ENCODE measurements around the gene DZANK1. TPM values are rescaled to one million over a fixed set of nuclear protein-coding genes. Genes with fewer than 3 reads are reported as not detected.

Gene DZANK1
- total and polyA plus RNA-seq, 9 of the 15 experiments (the other 6 are each of a cell fraction or from before 2014, with no cell fraction given), result 0.04 to 0.18 (median 0.11) TPM; not detected in 2

DNA sequence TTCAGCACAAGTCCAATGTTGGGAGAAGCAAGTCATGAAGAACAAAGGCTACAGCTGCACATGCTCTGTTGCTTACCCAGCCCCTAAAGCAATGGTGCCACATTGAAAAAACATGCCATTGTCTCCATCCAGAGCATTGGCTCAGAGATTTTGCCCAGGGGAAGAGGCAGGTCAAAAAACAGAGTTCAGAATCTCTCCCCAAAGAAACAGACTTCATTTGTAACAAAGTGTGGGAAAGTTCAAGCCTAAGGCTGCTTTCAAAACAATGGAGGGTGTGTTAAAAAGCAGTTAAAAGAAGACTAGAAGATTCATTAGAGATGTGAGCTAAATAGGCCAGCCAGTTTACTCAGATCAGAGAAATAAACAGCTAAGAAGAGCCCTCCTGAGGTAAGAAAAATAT lies 63.6 kb downstream of the DZANK1 start:
- no TSS peak for BruUV-seq (replicated peaks)
- in situ Hi-C loops (cut with MboI), result no loop called here
- H3K4me1 ChIP-seq (replicated peaks in 1 of 2; ENCODE audit: control insufficient read depth in 2 of 2, insufficient read depth in 2 of 2, low read length in 2 of 2), result no peaks in the 10 kb centered on the region
- H3K79me2 ChIP-seq (ENCODE audit: control insufficient read depth, insufficient read depth, low read length), result no peaks in the 10 kb centered on the region
- TF ChIP-seq PHF20 (IDR thresholded peaks at IDR 0.05; ENCODE audit: partially characterized antibody) (no peak), ZNF764 (CRISPR knock-in tag; IDR thresholded peaks at IDR 0.05; ENCODE audit: low read depth) (no peak), ZNF324 (CRISPR knock-in tag; IDR thresholded peaks at IDR 0.05) (no peak)
- FAIRE-seq, result no peak
- ChIA-PET CTCF (ENCODE audit: low intra/inter-chr PET ratio) (no interaction called here), POLR2A (no interaction called here)
- no peak overlapping the region for H3K27ac ChIP-seq (ENCODE audit: extremely low read depth, low read depth, low read length)
- ATAC-seq, result no peak
- no peak overlapping the region for H2AFZ ChIP-seq (ENCODE audit: low read depth, low read length)
- DNase-seq (ENCODE audit: extremely low read depth in 1 of 4, low spot score in 3 of 4), result no peak
- no peaks in the 10 kb centered on the region for H3K36me3 ChIP-seq (ENCODE audit: control insufficient read depth, insufficient read depth, low read length)
- H3K4me2 ChIP-seq (ENCODE audit: insufficient read depth, low read length), result no peak overlapping the region
- peaks cover 0 to 12% of the 10 kb centered on the region in 2 experiments; a peak in 2 of 5 replicates for H3K27me3 ChIP-seq (ENCODE audit: control insufficient read depth in 2 of 2, insufficient read depth in 2 of 2, low read length in 2 of 2)
- no peak overlapping the region for H3K9ac ChIP-seq (ENCODE audit: insufficient read depth in 1 of 2, low read depth in 2 of 2, low read length in 2 of 2)
- no peak overlapping the region for H3K4me3 ChIP-seq
- H4K20me1 ChIP-seq (replicated peaks; ENCODE audit: control insufficient read depth, insufficient read depth, low read length), result no peaks in the 10 kb centered on the region
- H3K9me1 ChIP-seq (ENCODE audit: control insufficient read depth, insufficient read depth, low read length), result no peaks in the 10 kb centered on the region
- no peaks in the 10 kb centered on the region for H3K9me3 ChIP-seq (replicated peaks; ENCODE audit: control insufficient read depth, insufficient read depth, low read depth, low read length)
- intact Hi-C loops (cut with micrococcal nuclease), result no loop called here

DNA sequence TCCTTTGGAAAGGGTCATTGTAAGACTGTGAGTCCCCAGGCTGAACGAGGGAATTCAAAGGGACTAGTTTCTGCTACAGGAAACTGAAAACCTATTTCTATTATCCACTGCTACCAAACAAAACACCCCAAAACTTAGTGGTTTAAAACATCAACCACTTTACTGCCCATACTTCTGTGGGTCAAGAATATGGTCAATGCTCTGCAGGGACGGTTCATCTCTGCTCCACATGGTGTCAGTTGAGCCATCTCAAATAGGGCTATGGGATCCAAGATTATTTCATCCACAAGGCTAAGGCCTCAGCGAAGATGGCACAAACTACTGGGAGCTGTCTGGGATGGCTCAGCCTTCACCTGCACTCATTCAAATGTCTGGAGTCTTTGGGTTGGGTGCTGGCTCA lies 65.5 kb downstream of the DZANK1 start:
- no peak overlapping the region for H3K4me3 ChIP-seq
- no peak overlapping the region for H2AFZ ChIP-seq (ENCODE audit: low read depth, low read length)
- no peak overlapping the region for H3K27ac ChIP-seq (ENCODE audit: extremely low read depth, low read depth, low read length)
- no TSS peak for BruUV-seq (replicated peaks)
- no peaks in the 10 kb centered on the region for H3K4me1 ChIP-seq (replicated peaks in 1 of 2; ENCODE audit: control insufficient read depth in 2 of 2, insufficient read depth in 2 of 2, low read length in 2 of 2)
- POLR2A ChIA-PET, result no interaction called here
- no peak for DNase-seq (ENCODE audit: extremely low read depth in 1 of 4, low spot score in 3 of 4)
- H3K36me3 ChIP-seq (ENCODE audit: control insufficient read depth, insufficient read depth, low read length), result no peaks in the 10 kb centered on the region
- in situ Hi-C loops (cut with MboI), result no loop called here
- no peaks in the 10 kb centered on the region for H3K9me3 ChIP-seq (replicated peaks; ENCODE audit: control insufficient read depth, insufficient read depth, low read depth, low read length)
- H3K9ac ChIP-seq (ENCODE audit: insufficient read depth in 1 of 2, low read depth in 2 of 2, low read length in 2 of 2), result no peak overlapping the region
- no peak for FAIRE-seq
- no peaks in the 10 kb centered on the region for H3K79me2 ChIP-seq (ENCODE audit: control insufficient read depth, insufficient read depth, low read length)
- no peaks in the 10 kb centered on the region for H3K9me1 ChIP-seq (ENCODE audit: control insufficient read depth, insufficient read depth, low read length)
- WGBS (ENCODE audit: insufficient coverage, low coverage, missing lambda C conversion rate), result 2% methylated on average over 3 of the region's 3 CpGs
- CTCF ChIA-PET (ENCODE audit: low intra/inter-chr PET ratio), result no interaction called here
- peaks cover 0 to 12% of the 10 kb centered on the region in 2 experiments; a peak in 2 of 5 replicates for H3K27me3 ChIP-seq (ENCODE audit: control insufficient read depth in 2 of 2, insufficient read depth in 2 of 2, low read length in 2 of 2)
- no peak for ATAC-seq
- H4K20me1 ChIP-seq (replicated peaks; ENCODE audit: control insufficient read depth, insufficient read depth, low read length), result no peaks in the 10 kb centered on the region
- no peak for TF ChIP-seq NUFIP1 (IDR thresholded peaks at IDR 0.05; ENCODE audit: partially characterized antibody)
- TF ChIP-seq HNRNPUL1 (IDR thresholded peaks at IDR 0.05; ENCODE audit: low read length), result no peak
- TF ChIP-seq, protein P1, sequence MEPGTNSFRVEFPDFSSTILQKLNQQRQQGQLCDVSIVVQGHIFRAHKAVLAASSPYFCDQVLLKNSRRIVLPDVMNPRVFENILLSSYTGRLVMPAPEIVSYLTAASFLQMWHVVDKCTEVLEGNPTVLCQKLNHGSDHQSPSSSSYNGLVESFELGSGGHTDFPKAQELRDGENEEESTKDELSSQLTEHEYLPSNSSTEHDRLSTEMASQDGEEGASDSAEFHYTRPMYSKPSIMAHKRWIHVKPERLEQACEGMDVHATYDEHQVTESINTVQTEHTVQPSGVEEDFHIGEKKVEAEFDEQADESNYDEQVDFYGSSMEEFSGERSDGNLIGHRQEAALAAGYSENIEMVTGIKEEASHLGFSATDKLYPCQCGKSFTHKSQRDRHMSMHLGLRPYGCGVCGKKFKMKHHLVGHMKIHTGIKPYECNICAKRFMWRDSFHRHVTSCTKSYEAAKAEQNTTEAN (CRISPR knock-in tag; IDR thresholded peaks at IDR 0.05), result no peak
- TF ChIP-seq BRD4 (IDR thresholded peaks at IDR 0.05), result no peak
- no peak for TF ChIP-seq CCAR2 (IDR thresholded peaks at IDR 0.05; ENCODE audit: low read depth, low read length)
- no peak for TF ChIP-seq CBX1 (IDR thresholded peaks at IDR 0.05; ENCODE audit: low read depth)
- TF ChIP-seq RAD51 (IDR thresholded peaks at IDR 0.05; ENCODE audit: borderline replicate concordance, low read depth), result no peak
- TF ChIP-seq ZNF830 (CRISPR knock-in tag; IDR thresholded peaks at IDR 0.05), result no peak
- TF ChIP-seq ZNF584 (CRISPR knock-in tag; IDR thresholded peaks at IDR 0.05; ENCODE audit: low read depth), result no peak
- TF ChIP-seq, protein P2, sequence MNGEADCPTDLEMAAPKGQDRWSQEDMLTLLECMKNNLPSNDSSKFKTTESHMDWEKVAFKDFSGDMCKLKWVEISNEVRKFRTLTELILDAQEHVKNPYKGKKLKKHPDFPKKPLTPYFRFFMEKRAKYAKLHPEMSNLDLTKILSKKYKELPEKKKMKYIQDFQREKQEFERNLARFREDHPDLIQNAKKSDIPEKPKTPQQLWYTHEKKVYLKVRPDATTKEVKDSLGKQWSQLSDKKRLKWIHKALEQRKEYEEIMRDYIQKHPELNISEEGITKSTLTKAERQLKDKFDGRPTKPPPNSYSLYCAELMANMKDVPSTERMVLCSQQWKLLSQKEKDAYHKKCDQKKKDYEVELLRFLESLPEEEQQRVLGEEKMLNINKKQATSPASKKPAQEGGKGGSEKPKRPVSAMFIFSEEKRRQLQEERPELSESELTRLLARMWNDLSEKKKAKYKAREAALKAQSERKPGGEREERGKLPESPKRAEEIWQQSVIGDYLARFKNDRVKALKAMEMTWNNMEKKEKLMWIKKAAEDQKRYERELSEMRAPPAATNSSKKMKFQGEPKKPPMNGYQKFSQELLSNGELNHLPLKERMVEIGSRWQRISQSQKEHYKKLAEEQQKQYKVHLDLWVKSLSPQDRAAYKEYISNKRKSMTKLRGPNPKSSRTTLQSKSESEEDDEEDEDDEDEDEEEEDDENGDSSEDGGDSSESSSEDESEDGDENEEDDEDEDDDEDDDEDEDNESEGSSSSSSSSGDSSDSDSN (IDR thresholded peaks at IDR 0.05; ENCODE audit: borderline replicate concordance in 1 of 2, low read depth in 2 of 2, low read length in 2 of 2), result no peak
- no peak for TF ChIP-seq ZNF589 (CRISPR knock-in tag; IDR thresholded peaks at IDR 0.05; ENCODE audit: low read depth)
- no peak overlapping the region for H3K4me2 ChIP-seq (ENCODE audit: insufficient read depth, low read length)
- intact Hi-C loops (cut with micrococcal nuclease), result no loop called here
